Caco-2 (cell line): Measurements from ENCODE around the gene SH3BP2. TPM values are rescaled to one million over a fixed set of nuclear protein-coding genes. Genes with fewer than 3 reads are reported as not detected.

Experiments used
- BruUV-seq: library from RNA; stranded (reverse); fragments of 400-500 nt; replicated peaks from 2 replicates; lab custom pipeline; 2021; lab: Mats Ljungman, UMichigan
- CTCF ChIA-PET: fragments of 300-600 bp; sonication (Branson Sonifier 250); formaldehyde crosslinking; loops from one replicate; lab custom pipeline; 2022; ENCODE audit warnings: antibody characterized with exemption; lab: Charles Lee
- POLR2A ChIA-PET: fragments of 300-600 bp; sonication (Branson Sonifier 250); formaldehyde crosslinking; loops from one replicate; lab custom pipeline; 2022; ENCODE audit warnings: antibody characterized with exemption; lab: Charles Lee
- DNase-seq, 2 experiments: peaks; one replicate each; pipeline versions ENCODE4 v3.0.0 to v3.0.0-alpha.2; 2020 to 2022
- H3K27me3 ChIP-seq: replicated peaks from 2 replicates; pipeline ENCODE4 v1.6.0; 2011; ENCODE audit warnings: low read length; ENCODE audit not compliant: control insufficient read depth, insufficient read depth
- H3K36me3 ChIP-seq: 2 replicates; pipeline ENCODE4 v1.5.1; 2011; ENCODE audit warnings: low read length; ENCODE audit not compliant: control insufficient read depth, insufficient read depth
- H3K4me1 ChIP-seq: fragments of 250-450 bp; sonication (Bioruptor Pico); 2 replicates; pipeline ENCODE4 v1.5.1; 2020; ENCODE audit warnings: mild to moderate bottlenecking
- H3K4me3 ChIP-seq: 2 replicates; pipeline ENCODE4 v1.5.1; 2011; ENCODE audit warnings: low read depth, mild to moderate bottlenecking, control low read depth, low read length
- H3K9me3 ChIP-seq: fragments of 250-450 bp; sonication (Bioruptor Pico); 2 replicates; pipeline ENCODE4 v1.5.1; 2020; ENCODE audit warnings: mild to moderate bottlenecking, moderate library complexity
- H3K27ac Mint-ChIP-seq: one replicate; pipeline ENCODE4 v1.8.0; 2022; ENCODE audit warnings: mixed read lengths; ENCODE audit not compliant: unreplicated experiment
- H3K27me3 Mint-ChIP-seq: one replicate; pipeline ENCODE4 v1.8.0; 2022; ENCODE audit warnings: mixed read lengths; ENCODE audit not compliant: insufficient read depth, unreplicated experiment
- H3K36me3 Mint-ChIP-seq: one replicate; pipeline ENCODE4 v1.8.0; 2022; ENCODE audit warnings: mild to moderate bottlenecking, mixed read lengths; ENCODE audit not compliant: insufficient read depth, unreplicated experiment
- H3K4me1 Mint-ChIP-seq: one replicate; pipeline ENCODE4 v1.8.0; 2022; ENCODE audit warnings: low read depth, mixed read lengths; ENCODE audit not compliant: unreplicated experiment
- H3K4me3 Mint-ChIP-seq: one replicate; pipeline ENCODE4 v1.8.0; 2022; ENCODE audit warnings: mild to moderate bottlenecking, moderate library complexity, mixed read lengths; ENCODE audit not compliant: unreplicated experiment
- H3K9me3 Mint-ChIP-seq: one replicate; pipeline ENCODE4 v1.8.0; 2022; ENCODE audit warnings: mixed read lengths; ENCODE audit not compliant: unreplicated experiment
- CTCF ChIP-seq, 2 experiments: fragments of 200-600 bp in 1 of 2; IDR thresholded peaks; 1 replicate in 1 of 2; 2 replicates in 1 of 2; pipeline versions ENCODE4 v1.5.1 to v1.8.0; 2011 to 2022; ENCODE audit warnings: antibody characterized with exemption in 1 of 2, control low read depth in 1 of 2, inconsistent platforms in 1 of 2, low read depth in 1 of 2, low read length in 1 of 2, mild to moderate bottlenecking in 1 of 2, moderate library complexity in 1 of 2; ENCODE audit not compliant: insufficient read depth in 1 of 2, severe bottlenecking in 1 of 2, unreplicated experiment in 1 of 2
- intact Hi-C: fragments of 100-400 bp; cut with micrococcal nuclease; formaldehyde crosslinking; loops from one replicate; pipeline ENCODE4 v1.10.0; 2022; ENCODE audit not compliant: unreplicated experiment
- total RNA-seq: library from RNA; stranded (reverse); gene quantifications from 2 replicates; pipeline ENCODE4 v1.2.3, GENCODE V29; 2022

Gene SH3BP2
- total RNA-seq, 1 experiment from 2014 or later, result 44.4 TPM

DNA sequence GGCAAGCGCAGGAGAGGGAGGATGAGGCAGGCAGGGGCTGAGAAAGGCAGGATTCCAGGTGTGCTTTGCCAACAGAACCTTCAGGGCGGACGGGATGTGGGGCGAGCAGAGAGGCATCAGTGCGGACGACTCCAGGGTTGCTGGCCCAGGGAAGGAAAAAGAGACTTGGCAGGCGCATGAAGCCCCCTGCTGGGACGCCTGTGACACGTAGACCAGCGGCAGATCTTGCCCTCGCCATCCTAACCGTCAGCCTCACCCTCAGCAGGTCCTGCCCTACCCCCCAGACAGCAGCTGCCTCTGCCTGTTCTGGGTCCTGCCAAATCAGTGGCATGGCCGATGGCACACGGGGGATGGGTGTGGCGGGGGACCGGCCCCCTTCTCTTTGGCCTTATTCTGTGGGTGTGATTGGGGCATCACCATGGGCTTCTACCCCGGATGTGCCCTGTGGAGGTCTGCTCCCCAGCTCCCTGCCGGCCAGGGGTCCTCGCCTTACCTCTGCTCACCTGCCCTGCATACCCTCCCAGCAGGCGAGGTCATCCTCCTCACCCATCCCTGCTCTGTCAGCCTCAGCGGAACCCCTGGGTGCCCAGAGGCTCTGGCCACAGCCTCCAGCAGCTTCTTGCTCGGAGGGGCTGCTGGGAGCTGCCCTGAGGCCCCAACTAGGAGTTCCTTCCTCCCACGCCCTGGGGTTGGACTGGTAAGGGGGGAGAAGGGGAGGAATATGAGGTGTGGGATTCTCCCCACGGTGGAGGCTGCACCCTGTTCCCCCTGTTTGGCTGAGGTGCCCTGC is 2.9 kb upstream of the SH3BP2 start:
- Mint-ChIP-seq H3K4me3 (no peak overlapping the region), H3K27ac (no peak overlapping the region), H3K36me3 (peaks cover 6% of the 10 kb centered on the region), H3K27me3 (no peaks in the 10 kb centered on the region), H3K4me1 (no peaks in the 10 kb centered on the region), H3K9me3 (no peaks in the 10 kb centered on the region)
- ChIA-PET POLR2A (no interaction called here), CTCF (interaction anchor here (0.5 kb wide), 1 partner anchor 38 kb away, joined by 4 read pairs; no protein-coding TSS in a partner anchor)
- Histone ChIP-seq H3K9me3 (no peaks in the 10 kb centered on the region), H3K36me3 (no peaks in the 10 kb centered on the region), H3K4me1 (peaks cover 25% of the 10 kb centered on the region), H3K4me3 (no peak overlapping the region), H3K27me3 (no peaks in the 10 kb centered on the region)
- DNase-seq, result peak in 1 of 2 experiments; percentile 28
- BruUV-seq, result no TSS peak
- peak in 1 of 2 experiments; percentile 3 for TF ChIP-seq CTCF (IDR thresholded peaks at IDR 0.05; ENCODE audit: insufficient read depth in 1 of 2, low read depth in 1 of 2, low read length in 1 of 2, severe bottlenecking in 1 of 2, unreplicated experiment in 1 of 2)
- intact Hi-C loops, result no loop called here

DNA sequence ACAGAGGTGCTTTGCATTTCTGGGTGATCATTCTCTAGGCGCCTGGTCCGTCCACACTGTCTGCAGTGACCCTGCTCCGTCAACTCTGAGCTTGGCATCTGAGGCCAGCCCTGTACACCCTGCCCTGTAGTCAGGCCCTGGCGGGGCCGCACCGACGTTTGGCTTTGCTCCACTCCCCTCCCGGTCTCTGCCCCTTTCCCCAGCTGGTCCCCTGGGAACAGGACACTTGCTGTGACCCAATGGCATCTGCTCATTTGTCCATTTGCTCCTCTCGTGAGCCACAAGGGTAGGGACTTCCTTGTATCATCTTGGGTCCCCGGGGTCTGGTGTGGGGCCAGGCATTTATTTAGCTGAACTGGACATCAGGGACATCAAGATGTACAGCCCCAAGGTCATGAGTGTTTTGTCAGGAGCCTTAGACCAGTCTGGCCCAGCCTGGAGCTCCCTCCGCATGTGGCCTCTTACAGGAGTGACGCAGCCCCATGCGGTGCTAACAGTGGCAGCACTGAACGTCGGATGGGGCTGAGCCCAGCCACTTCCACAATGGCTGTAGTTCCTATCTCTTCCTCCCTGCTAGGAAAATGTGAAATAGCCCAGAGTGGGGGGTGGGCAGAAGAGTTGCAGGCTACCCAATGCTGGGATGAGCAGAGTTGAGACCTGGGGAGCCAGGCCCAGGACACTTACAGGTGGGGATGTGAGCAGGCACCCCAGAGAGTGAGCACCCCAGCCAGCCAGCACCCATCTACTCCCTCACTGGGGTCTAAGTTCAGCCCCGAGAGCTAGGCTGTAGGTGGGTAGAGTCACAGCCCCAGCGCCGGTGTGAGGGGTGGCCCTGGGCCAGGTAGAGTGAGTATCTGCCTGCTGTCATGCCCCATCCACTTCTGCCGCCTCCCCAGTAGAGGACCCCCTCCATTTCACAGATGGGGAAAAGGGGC is 2.0 kb upstream of the SH3BP2 start:
- H3K36me3 ChIP-seq, result no peaks in the 10 kb centered on the region
- H3K27me3 ChIP-seq, result no peaks in the 10 kb centered on the region
- no peaks in the 10 kb centered on the region for H3K9me3 ChIP-seq
- no peak overlapping the region for H3K4me3 ChIP-seq
- ChIA-PET POLR2A (no interaction called here), CTCF (interaction anchor here (0.5 kb wide), 1 partner anchor 39 kb away, joined by 4 read pairs; no protein-coding TSS in a partner anchor)
- peak in 1 of 2 experiments; percentile 33 for DNase-seq
- peaks cover 6% of the 10 kb centered on the region for H3K36me3 Mint-ChIP-seq
- no peak for TF ChIP-seq CTCF (IDR thresholded peaks at IDR 0.05; ENCODE audit: insufficient read depth in 1 of 2, low read depth in 1 of 2, low read length in 1 of 2, severe bottlenecking in 1 of 2, unreplicated experiment in 1 of 2)
- H3K27me3 Mint-ChIP-seq, result no peaks in the 10 kb centered on the region
- BruUV-seq, result no TSS peak
- H3K4me1 ChIP-seq, result peaks cover 25% of the 10 kb centered on the region
- no peak overlapping the region for H3K27ac Mint-ChIP-seq
- H3K4me1 Mint-ChIP-seq, result no peaks in the 10 kb centered on the region
- intact Hi-C loops, result no loop called here
- no peak overlapping the region for H3K4me3 Mint-ChIP-seq
- H3K9me3 Mint-ChIP-seq, result no peaks in the 10 kb centered on the region
